GM12874 (cell line): ENCODE data around the gene ELP6.

Experiments
- CTCF ChIP-seq: IDR thresholded peaks from 2 replicates; pipeline ENCODE4 v1.5.1; 2011; ENCODE audit warnings: low read depth, mild to moderate bottlenecking, control low read depth, low read length, moderate library complexity; ENCODE audit not compliant: insufficient read depth

ELP6 gene

GRCh38 chr3:47513125-47513929 lies at the start of gene ELP6:
ELP6 (minus strand) TSS chr3:47513712; CDS start chr3:47513590, 122 bp downstream.
- peak; percentile 82 for TF ChIP-seq CTCF

GRCh38 chr3:47556351-47556750 lies 42.8 kb upstream of the ELP6 start:
- TF ChIP-seq CTCF, result no peak

GRCh38 chr3:47554335-47554734 lies 40.8 kb upstream of the ELP6 start:
- TF ChIP-seq CTCF, result no peak

- TF ChIP-seq CTCF, result no peak
These were observed 39.9 kb upstream of the ELP6 start for GRCh38 chr3:47553407-47553806.

GRCh38 chr3:47542471-47543173 lies 29.1 kb upstream of the ELP6 start:
- no peak for TF ChIP-seq CTCF

GRCh38 chr3:47541583-47542108 lies 28.1 kb upstream of the ELP6 start:
- TF ChIP-seq CTCF, result no peak

GRCh38 chr3:47540281-47540680 lies 26.8 kb upstream of the ELP6 start:
- TF ChIP-seq CTCF, result no peak
